HG03520 (cell line): Measurements from ENCODE around the gene GOPC.

Experiments used
- ATAC-seq: cut with Tn5 transposase; IDR thresholded peaks from one replicate; pipeline ENCODE4 v1.9.1; 2021; ENCODE audit warnings: mild to moderate bottlenecking, moderate library complexity; ENCODE audit not compliant: unreplicated experiment

GOPC gene

GRCh38 chr6:117550078-117550600 lies 52.2 kb downstream of the GOPC start:
- ATAC-seq: no peak

GRCh38 chr6:117549611-117550010 lies 52.7 kb downstream of the GOPC start:
- ATAC-seq: no peak

DNA sequence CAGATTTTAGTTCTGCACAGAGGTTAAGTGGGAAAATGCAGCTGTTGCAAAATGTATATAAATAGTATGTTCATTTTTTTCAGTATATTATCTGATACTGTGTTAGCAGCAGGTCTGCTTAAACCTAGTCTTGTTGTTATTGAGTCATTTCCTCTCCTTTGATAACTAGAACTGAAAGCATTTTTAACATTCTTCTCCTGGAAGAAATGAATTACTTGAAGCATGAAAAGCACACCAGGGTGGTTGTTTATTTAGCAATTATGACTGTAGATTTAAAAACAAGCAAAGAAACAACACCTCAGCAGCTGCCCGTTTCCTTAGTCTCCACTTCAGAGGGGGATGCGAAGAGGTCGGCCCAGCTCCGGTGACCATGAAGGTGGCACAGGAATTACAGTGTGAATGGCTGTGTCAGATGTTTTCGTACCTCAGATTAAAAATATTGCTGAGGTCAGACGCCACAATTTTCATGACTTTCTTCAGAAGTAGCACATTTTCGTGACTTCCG lies 53.5 kb downstream of the GOPC start:
- ATAC-seq: peak; percentile 34

DNA sequence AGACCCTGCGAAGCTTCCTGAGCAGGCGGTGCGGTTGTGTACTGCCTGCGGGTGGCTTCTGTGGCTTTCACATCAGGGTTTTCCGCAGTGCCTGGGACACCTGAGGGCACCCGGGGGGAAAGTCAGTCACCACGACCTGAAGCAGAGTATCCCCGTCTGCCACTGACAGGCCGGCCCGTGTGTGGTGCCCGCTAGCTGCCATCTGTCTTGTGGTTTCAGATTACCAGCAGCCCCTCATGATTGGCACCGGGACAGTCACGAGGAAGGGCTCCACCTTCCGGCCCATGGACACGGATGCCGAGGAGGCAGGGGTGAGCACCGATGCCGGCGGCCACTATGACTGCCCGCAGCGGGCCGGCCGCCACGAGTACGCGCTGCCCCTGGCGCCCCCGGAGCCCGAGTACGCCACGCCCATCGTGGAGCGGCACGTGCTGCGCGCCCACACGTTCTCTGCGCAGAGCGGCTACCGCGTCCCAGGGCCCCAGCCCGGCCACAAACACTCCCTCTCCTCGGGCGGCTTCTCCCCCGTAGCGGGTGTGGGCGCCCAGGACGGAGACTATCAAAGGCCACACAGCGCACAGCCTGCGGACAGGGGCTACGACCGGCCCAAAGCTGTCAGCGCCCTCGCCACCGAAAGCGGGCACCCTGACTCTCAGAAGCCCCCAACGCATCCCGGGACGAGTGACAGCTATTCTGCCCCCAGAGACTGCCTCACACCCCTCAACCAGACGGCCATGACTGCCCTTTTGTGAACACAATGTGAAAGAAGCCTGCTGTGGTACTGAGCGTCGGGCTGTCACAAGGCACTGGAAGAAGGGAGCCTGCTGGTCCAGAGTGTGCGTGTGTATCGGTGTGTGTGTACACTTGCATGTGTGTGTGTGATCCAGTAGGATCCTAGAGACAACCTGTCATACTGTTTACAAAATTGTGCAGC lies 54.4 kb downstream of the GOPC start:
- ATAC-seq: peak; percentile 42

GRCh38 chr6:117546674-117547073 lies 55.6 kb downstream of the GOPC start:
- ATAC-seq: no peak

- ATAC-seq: no peak
Observed at GRCh38 chr6:117545161-117545595, 57.1 kb downstream of the GOPC start.

GRCh38 chr6:117544716-117545115 lies 57.6 kb downstream of the GOPC start:
- no peak for ATAC-seq

- ATAC-seq: no peak
Observed at GRCh38 chr6:117542493-117542892, 59.8 kb downstream of the GOPC start.

GRCh38 chr6:117540670-117541069 lies 61.6 kb downstream of the GOPC start:
- ATAC-seq: no peak

DNA sequence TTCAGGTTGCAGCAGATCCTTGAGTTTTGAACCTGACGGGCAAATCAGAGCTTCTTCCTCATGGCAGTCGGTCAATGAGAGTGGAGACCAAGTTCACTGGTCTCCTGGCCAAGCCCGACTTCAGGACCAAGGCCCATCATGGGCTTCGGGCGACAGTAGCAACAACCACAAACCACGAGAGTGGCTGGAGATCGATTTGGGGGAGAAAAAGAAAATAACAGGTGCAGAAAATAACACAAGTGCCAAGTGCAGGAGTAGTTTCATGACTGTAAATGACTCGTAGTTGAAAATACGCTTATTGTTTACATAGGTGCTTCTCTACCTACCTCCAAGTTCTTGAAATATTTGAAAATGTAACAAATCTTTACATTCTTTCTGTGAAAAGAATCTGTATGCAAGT lies 63.7 kb downstream of the GOPC start:
- no peak for ATAC-seq

GRCh38 chr6:117536317-117536716 lies 66.0 kb downstream of the GOPC start:
- no peak for ATAC-seq

DNA sequence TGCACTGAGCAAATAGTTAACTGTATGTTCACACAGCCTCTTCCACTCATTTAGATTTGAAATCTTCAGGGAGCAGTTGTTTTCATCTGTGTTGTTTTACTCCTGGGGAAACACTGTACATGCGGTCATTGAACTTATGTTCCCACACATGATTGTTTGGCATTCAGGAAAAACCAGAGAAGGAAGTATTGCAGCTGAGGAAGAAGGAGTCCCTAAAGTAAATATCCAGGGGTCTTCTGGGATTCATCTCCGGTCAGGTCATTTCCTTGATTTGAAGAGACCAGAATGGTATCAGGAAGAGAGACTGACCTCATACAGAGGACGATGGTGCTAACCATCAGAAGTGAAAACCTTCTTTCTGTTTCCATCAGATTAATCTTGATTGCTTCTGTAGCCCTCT lies 67.3 kb downstream of the GOPC start:
- no peak for ATAC-seq

DNA sequence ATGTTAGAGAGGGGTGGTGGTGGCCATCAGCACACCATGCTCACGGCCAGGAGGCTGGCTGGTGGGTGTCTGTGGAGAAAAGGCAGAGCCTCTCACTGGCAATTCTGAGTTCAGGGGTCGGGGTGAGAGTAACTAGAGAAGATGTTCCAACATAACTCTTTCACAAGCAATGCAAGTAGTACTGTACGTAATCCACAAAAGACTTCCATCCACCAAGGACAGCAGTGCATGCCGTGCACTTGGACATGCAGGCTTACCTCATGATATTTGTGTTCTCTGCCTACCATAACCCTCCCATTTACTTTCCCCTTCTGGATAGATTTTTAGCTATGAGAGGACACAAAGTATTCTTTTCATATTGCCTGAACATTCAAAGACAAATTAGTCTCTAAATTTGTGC lies 68.5 kb downstream of the GOPC start:
- no peak for ATAC-seq

- no peak for ATAC-seq
Observed at GRCh38 chr6:117531809-117532725, 70.2 kb downstream of the GOPC start.

DNA sequence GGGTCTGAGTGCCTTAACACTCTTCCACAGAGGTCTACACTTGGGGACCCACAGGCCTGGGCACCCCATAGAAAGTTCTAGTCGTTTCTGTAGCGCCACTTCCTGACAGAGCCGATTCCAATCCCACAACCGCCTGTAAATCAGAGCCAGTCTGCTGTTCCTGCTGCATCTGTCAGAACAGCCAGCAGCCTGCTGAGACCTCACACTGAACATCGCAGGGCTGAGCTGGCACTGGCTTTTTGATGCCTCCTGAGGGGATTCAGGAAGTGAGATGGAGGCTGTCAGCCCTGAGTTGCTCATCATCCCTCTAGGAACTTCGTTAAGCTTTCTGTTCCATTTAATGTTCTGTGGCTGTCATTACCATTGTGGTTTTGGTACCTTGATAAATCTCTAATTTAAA lies 71.0 kb downstream of the GOPC start:
- ATAC-seq: no peak

GRCh38 chr6:117530467-117531242 lies 71.7 kb downstream of the GOPC start:
- ATAC-seq: no peak

DNA sequence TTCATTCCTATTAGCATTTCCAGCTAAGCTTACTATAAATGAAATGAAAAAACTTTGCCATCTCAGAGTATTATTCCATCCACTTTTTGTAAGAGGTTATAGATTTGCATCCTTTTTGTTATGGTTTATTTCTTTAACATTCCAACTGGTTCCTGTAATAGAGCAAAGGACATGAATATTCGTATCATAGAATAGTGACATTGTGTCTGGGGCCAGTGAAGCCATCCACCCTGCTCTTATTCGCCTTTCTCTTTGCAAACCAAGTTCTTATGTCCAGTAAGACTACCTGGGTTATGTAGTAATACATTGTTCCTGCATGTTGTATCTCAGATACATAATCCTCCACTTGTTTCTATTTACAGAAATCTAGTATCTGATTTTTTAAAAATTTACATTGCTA lies 76.7 kb downstream of the GOPC start:
- ATAC-seq: no peak

GRCh38 chr6:117521791-117522502 lies 80.4 kb downstream of the GOPC start:
- ATAC-seq: no peak

- no peak for ATAC-seq
Observed at GRCh38 chr6:117520603-117521395, 81.5 kb downstream of the GOPC start.
